Fibroblast of the aortic adventitia (primary cell): ENCODE data around the gene DEFB115. TPM values are rescaled to one million over a fixed set of nuclear protein-coding genes. Genes with fewer than 3 reads are reported as not detected.
"Not testable (repeated sequence)": the region's sequence is repeated elsewhere in the genome, so short reads cannot be mapped to it uniquely, and the experiment has no call there.

Experiments
- DNase-seq: peaks from one replicate; pipeline ENCODE4 v3.0.0-alpha.2; 2010; ENCODE audit warnings: low read depth
- H3K4me3 ChIP-seq: 2 replicates; pipeline ENCODE4 v1.5.1; 2011; ENCODE audit warnings: low read depth, mild to moderate bottlenecking, control low read depth, low read length, moderate library complexity
- total RNA-seq: library from RNA; depleted of rRNA; stranded (reverse); fragments of >200 nt; gene quantifications from 2 replicates; pipeline ENCODE4 v1.2.3, GENCODE V29; 2012; ENCODE audit warnings: low replicate concordance
- TF ChIP-seq, protein P1 (sequence below): IDR thresholded peaks from 2 replicates; pipeline ENCODE4 v1.5.1; 2011; ENCODE audit warnings: mild to moderate bottlenecking, low read length, control low read depth, inconsistent platforms; ENCODE audit not compliant: insufficient read depth

The DEFB115 gene
- total RNA-seq, 1 donor = not detected

DNA sequence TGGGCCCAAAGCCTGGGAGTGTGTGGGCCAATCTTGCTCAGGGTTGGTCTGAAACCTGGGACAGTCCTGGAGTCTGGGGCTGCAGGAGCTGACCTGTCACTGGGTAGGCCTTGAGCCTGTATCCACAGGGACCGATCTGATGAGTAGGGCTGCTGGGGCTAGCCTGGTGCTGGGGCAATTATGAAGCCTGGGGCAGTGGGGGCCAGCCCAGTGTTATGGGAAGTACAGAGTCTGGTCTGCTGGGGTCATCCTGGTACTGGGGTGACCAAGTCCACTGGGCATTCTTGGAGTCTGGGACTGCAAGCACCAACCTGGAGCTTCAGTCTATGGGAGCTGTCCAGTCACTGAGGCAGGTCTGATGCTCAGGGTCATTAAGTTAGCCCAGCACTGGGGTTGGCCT, 20.7 kb downstream of the DEFB115 start:
- no peak overlapping the region for H3K4me3 ChIP-seq
- DNase-seq = no peak
- TF ChIP-seq, protein P1, sequence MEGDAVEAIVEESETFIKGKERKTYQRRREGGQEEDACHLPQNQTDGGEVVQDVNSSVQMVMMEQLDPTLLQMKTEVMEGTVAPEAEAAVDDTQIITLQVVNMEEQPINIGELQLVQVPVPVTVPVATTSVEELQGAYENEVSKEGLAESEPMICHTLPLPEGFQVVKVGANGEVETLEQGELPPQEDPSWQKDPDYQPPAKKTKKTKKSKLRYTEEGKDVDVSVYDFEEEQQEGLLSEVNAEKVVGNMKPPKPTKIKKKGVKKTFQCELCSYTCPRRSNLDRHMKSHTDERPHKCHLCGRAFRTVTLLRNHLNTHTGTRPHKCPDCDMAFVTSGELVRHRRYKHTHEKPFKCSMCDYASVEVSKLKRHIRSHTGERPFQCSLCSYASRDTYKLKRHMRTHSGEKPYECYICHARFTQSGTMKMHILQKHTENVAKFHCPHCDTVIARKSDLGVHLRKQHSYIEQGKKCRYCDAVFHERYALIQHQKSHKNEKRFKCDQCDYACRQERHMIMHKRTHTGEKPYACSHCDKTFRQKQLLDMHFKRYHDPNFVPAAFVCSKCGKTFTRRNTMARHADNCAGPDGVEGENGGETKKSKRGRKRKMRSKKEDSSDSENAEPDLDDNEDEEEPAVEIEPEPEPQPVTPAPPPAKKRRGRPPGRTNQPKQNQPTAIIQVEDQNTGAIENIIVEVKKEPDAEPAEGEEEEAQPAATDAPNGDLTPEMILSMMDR = no peak

- H3K4me3 ChIP-seq, DNase-seq: not testable (repeated sequence)
These were observed 27.5 kb downstream of the DEFB115 start for GRCh38 chr20:31284964-31285363.

DNA sequence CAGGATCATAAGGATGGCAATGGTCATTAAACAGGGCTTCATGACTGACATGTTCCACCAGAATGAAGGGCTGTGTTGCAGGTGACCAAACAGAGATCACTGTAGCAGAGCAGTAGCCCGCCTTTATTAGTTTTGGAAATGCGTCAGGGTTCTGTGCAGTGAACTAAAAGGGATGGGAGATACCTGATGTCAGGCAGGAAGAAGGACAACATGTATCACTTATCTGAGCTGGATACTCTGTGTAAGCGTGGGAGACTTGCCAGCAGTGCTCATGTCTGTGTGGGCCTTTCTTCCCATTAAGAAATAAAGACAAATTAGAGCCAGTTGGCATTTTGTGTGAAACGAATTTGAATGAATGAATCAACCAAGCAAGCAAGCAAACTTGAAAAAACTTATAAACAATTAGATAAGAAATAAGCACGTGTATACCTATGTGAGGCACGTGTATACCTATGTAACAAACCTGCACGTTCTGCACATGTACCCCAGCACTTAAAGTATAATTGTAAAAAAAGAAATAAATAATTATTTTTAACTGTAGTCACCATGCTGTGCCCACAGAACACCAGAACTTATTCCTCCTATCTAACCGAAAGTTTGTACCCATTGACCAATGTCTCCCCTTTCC, 51.2 kb downstream of the DEFB115 start, which contains the start of gene DEFB116:
Gene DEFB116, minus strand, starts transcription at position 51 of the 628 bp plus-strand sequence. Its CDS starts 0 bp downstream, at position 51.
- H3K4me3 ChIP-seq = no peak within 1 kb of the TSS
- TF ChIP-seq, protein P1 = no peak
- no peak for DNase-seq

Other genes with a start within 250 kb of the DEFB115 start
- gene DEFB116, start 50.9 kb downstream of the DEFB115 start, total RNA-seq = not detected in 2 replicates
- not detected in 2 replicates for gene DEFB118, start 110.9 kb downstream of the DEFB115 start, total RNA-seq
- not detected in 2 replicates for gene DEFB119, start 132.9 kb downstream of the DEFB115 start, total RNA-seq
- gene DEFB121, start 148.6 kb downstream of the DEFB115 start, total RNA-seq = not detected in 2 replicates
- gene DEFB123, start 183.0 kb downstream of the DEFB115 start, total RNA-seq = not detected in 2 replicates
- not detected in 2 replicates for gene DEFB124, start 217.5 kb downstream of the DEFB115 start, total RNA-seq
- gene REM1, start 217.6 kb downstream of the DEFB115 start, total RNA-seq = 0.16 TPM in 1 of 2 replicates, not detected in the other